ENCODE measurements around the gene HIGD1A.

Gene HIGD1A

GRCh38 chr3:42804106-42804830 lies at the start of gene HIGD1A:
TSS of gene HIGD1A (minus strand) at chr3:42804490. CDS start at chr3:42794253, 10,237 bp downstream.
- DNase-seq = peak; percentile 81 to 85 (median 82)

GRCh38 chr3:42853739-42854302 lies 49.5 kb upstream of the HIGD1A start:
- DNase-seq = no peak

- DNase-seq = no peak
Measured at GRCh38 chr3:42853056-42853455, 48.8 kb upstream of the HIGD1A start.

- DNase-seq = no peak
Measured at GRCh38 chr3:42852441-42852840, 48.2 kb upstream of the HIGD1A start.

- DNase-seq = no peak
Measured at GRCh38 chr3:42851228-42851834, 47.0 kb upstream of the HIGD1A start.

DNA sequence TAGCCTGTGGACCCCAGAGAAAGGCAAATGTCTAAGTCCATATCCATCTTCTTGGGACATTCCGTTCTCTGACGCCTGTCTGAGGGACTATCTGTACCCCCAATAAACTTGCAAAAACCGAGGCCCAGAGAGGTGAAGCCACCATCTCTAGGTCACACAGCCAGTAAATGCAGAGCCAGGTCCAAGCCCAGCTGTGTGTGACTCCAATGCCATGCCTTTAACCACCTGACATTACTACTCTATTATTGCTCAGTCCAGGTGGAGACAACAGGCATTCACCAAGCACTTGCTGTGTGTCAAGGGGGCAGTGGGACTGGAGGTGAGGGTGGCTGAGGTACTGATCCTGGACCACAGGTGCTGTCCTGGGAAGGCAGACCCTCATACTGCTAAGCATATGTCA lies 46.0 kb upstream of the HIGD1A start:
- no peak for DNase-seq

- no peak for DNase-seq
Measured at GRCh38 chr3:42849017-42849416, 44.7 kb upstream of the HIGD1A start.

DNA sequence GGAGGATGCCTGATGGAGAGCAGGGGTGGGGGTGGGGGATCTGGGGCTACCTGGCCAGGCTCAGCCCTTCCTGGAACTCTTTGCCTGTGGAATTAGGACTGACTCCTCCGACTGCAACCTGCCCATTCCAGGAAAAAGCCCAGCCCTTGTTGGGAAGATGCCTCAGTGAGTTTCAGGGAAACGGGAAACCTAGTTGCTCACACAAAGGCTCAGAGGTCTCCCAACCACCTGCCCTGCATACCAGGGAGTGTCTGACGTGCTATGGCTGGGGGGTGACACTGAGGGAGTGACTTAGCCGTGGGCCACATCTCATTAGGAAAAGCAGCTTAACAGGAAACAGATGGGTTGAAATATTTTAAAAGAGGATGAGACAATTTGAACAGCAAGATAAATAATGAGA lies 43.4 kb upstream of the HIGD1A start:
- DNase-seq = no peak

GRCh38 chr3:42846685-42847522 lies 42.6 kb upstream of the HIGD1A start:
- no peak for DNase-seq

- no peak for DNase-seq
Measured at GRCh38 chr3:42844815-42845214, 40.5 kb upstream of the HIGD1A start.

GRCh38 chr3:42844412-42844713 lies 40.1 kb upstream of the HIGD1A start:
- no peak for DNase-seq

GRCh38 chr3:42843713-42844411 lies 39.6 kb upstream of the HIGD1A start:
- no peak for DNase-seq

DNA sequence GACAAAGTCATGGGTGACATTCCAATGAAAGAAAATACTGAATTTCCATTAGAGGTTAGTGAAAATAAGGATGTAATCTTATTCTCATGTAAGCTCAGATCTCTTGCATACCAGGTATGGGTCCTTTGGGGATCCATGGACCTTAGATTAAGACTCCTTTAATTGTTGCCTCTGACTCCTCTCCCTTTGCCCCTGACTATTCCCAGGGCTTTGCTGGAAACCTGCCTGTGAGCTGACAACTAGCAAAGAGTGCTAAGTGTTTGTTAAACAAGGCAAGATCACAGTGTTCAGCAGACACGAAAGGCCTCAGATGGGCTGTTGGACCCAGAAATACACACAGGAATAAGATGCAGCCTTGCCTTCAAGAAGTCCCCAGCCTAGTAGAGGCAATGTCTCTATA lies 37.0 kb upstream of the HIGD1A start:
- DNase-seq = no peak

DNA sequence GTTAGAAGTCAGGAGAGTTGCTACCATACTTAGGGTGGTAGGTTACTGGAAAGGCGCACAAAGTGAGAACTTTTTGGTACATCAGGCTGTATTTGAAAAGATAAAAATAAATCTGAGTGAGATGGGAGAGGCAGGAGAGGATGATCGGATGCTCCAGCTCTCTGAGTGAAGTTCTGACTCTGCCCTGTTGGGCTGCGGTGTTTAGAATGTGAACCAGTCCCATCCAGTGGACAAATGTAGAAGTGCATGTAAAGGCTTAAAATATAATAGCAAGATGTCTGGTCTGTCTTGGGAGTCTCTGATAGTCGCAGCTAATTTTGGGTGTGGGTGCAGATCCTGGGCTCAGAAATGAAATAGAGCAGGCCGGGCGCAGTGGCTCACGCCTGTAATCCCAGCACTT lies 35.3 kb upstream of the HIGD1A start:
- DNase-seq = no peak

DNA sequence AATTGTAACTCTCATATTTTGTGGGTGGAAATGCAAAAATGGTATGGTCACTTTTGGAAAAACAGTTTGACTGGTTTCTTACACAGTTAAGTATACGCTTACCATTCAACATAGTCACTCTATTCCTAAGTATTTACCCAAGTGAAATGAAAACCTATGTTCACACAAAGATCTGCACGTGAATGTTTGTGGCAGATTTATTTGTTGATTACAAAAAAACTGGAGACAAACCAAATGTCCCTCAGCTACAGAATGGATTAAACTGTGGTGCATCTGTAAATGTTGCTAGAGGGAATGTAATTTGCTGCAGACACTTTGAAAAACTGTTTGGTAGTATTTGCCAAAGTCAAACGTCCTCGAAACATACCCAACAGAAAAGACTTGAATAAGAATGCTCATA lies 34.3 kb upstream of the HIGD1A start:
- no peak for DNase-seq

- DNase-seq = no peak
Measured at GRCh38 chr3:42836150-42837123, 32.1 kb upstream of the HIGD1A start.

- DNase-seq = peak; percentile 32 to 53 (median 46)
Measured at GRCh38 chr3:42831321-42831713, 27.0 kb upstream of the HIGD1A start.

- no peak for DNase-seq
Measured at GRCh38 chr3:42830437-42831320, 26.4 kb upstream of the HIGD1A start.

GRCh38 chr3:42829628-42830436 lies 25.5 kb upstream of the HIGD1A start:
- DNase-seq = no peak

DNA sequence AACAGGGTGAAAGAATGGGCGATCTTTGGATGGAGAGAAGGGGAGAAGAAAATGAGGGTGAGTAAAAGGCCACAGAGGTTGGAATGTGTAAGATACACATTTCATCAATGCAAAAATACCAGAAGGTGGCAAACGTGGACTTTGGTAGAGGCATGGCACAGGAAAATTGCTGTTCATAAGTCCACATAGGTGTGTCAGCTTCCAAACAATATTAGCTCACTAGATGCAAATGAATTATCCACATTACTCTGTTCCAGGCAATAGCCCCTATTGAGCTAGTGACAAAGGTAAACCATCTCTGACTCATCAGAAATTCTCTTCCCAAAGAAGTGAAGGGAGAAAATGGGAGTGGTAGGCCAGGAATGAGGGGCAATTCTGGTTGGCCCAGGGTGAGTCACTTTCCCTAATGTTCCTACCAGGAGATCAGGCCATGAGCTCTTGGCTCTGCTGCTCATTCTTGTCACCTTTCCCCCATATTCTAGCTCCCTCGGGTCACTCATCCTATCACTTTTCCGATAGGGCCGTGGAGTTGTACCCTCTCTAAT lies 24.9 kb upstream of the HIGD1A start:
- DNase-seq = no peak
